ENCODE data around the gene PARG.

PARG gene

DNA sequence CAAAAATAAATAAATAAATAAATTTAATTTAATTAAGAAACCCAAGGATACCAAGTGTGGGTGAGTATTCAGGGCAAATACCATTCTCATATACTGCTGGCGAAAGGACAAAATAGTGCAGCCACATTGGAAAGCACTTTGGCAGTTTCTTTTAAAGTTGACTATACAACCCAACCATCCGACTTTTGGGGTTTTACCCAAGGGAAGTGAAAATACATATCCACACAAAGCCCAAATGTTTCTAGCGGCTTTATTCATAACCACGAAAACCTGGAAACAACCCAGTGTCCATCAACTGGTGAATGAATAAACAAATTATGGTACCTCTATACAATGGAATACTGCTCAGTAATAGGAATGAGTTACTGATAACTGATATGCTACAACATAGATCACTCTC is 143.6 kb downstream of the PARG start:
- no peak overlapping the region for H2AFZ ChIP-seq (ENCODE audit: low read depth)
- no peak overlapping the region for H3K4me2 ChIP-seq
- no peak overlapping the region for H3K4me3 ChIP-seq (IDR thresholded peaks at IDR 0.05; ENCODE audit: insufficient read depth, low read depth, low read length)

DNA sequence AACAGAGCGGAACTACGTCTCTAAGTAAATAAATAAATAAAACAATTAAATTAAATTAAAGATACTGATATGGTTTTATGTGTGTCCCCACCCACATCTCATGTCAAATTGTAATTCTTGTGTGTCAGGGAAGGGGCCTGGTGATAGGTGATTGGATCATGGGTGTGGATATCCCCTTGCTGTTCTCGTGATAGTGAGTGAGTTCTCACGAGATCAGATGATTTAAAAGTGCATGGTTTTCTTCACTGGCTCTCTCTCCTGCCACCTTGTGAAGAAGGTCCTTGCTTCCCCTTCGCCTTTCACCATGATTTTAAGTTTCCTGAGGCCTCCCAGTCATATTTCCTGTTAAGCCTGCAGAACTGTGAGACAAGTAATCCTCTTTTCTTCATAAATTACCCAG is 150.7 kb downstream of the PARG start:
- no peaks in the 10 kb centered on the region for H3K4me1 ChIP-seq (ENCODE audit: low read depth, poor library complexity, severe bottlenecking)
- no peaks in the 10 kb centered on the region for H3K27me3 ChIP-seq (ENCODE audit: insufficient read depth, low read depth)
- no peak overlapping the region for H3K27ac ChIP-seq
- no peak overlapping the region for H3K9ac ChIP-seq
- no peak overlapping the region for H2AFZ ChIP-seq (ENCODE audit: low read depth)
- no peaks in the 10 kb centered on the region for H4K20me1 ChIP-seq (ENCODE audit: insufficient read depth)
- no peak overlapping the region for H3K4me3 ChIP-seq (IDR thresholded peaks at IDR 0.05; ENCODE audit: insufficient read depth, low read depth, low read length)
- TF ChIP-seq, protein P1, sequence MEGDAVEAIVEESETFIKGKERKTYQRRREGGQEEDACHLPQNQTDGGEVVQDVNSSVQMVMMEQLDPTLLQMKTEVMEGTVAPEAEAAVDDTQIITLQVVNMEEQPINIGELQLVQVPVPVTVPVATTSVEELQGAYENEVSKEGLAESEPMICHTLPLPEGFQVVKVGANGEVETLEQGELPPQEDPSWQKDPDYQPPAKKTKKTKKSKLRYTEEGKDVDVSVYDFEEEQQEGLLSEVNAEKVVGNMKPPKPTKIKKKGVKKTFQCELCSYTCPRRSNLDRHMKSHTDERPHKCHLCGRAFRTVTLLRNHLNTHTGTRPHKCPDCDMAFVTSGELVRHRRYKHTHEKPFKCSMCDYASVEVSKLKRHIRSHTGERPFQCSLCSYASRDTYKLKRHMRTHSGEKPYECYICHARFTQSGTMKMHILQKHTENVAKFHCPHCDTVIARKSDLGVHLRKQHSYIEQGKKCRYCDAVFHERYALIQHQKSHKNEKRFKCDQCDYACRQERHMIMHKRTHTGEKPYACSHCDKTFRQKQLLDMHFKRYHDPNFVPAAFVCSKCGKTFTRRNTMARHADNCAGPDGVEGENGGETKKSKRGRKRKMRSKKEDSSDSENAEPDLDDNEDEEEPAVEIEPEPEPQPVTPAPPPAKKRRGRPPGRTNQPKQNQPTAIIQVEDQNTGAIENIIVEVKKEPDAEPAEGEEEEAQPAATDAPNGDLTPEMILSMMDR (conservative IDR thresholded peaks at IDR 0.05; ENCODE audit: low read depth, low read length): no peak
- H3K4me2 ChIP-seq: no peak overlapping the region
- no peaks in the 10 kb centered on the region for H3K79me2 ChIP-seq (ENCODE audit: insufficient read depth, low read depth)
- no peaks in the 10 kb centered on the region for H3K36me3 ChIP-seq (ENCODE audit: insufficient read depth)

More for the DNA sequence above, 143.6 kb downstream of the PARG start:
- TF ChIP-seq, protein P1 (conservative IDR thresholded peaks at IDR 0.05; ENCODE audit: low read depth, low read length): no peak
- no peaks in the 10 kb centered on the region for H3K4me1 ChIP-seq (ENCODE audit: low read depth, poor library complexity, severe bottlenecking)
- H3K79me2 ChIP-seq (ENCODE audit: insufficient read depth, low read depth): no peaks in the 10 kb centered on the region
- no peak overlapping the region for H3K27ac ChIP-seq
- H3K9ac ChIP-seq: no peak overlapping the region
- H3K36me3 ChIP-seq (ENCODE audit: insufficient read depth): no peaks in the 10 kb centered on the region
- H3K27me3 ChIP-seq (ENCODE audit: insufficient read depth, low read depth): no peaks in the 10 kb centered on the region
- no peaks in the 10 kb centered on the region for H4K20me1 ChIP-seq (ENCODE audit: insufficient read depth)

DNA sequence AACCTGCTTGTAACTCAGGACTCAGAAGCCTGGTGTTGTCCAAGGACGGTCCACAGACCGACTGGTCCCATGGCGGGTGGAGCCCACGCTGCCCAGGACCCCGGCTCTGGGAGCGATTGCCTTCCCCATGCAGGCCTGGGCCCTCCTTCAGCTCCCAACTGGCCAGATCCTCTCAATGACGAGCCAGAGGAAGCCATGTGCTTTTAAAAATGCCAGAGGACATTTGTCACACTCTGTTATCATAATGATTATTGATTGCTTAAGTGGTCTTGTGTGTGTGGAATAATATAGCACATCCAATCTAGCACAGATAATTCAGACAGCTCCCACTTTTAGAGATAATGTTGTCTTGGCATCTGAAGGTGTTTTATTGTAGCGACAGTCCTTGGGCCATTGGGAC is 157.1 kb downstream of the PARG start:
- H3K79me2 ChIP-seq (ENCODE audit: insufficient read depth, low read depth): no peaks in the 10 kb centered on the region
- H3K4me1 ChIP-seq (ENCODE audit: low read depth, poor library complexity, severe bottlenecking): no peaks in the 10 kb centered on the region
- no peak overlapping the region for H3K4me2 ChIP-seq
- no peak overlapping the region for H2AFZ ChIP-seq (ENCODE audit: low read depth)
- H4K20me1 ChIP-seq (ENCODE audit: insufficient read depth): no peaks in the 10 kb centered on the region
- TF ChIP-seq, protein P1 (conservative IDR thresholded peaks at IDR 0.05; ENCODE audit: low read depth, low read length): no peak
- H3K9ac ChIP-seq: no peak overlapping the region
- H3K27ac ChIP-seq: no peak overlapping the region
- no peaks in the 10 kb centered on the region for H3K36me3 ChIP-seq (ENCODE audit: insufficient read depth)
- no peaks in the 10 kb centered on the region for H3K27me3 ChIP-seq (ENCODE audit: insufficient read depth, low read depth)
- no peak overlapping the region for H3K4me3 ChIP-seq (IDR thresholded peaks at IDR 0.05; ENCODE audit: insufficient read depth, low read depth, low read length)

DNA sequence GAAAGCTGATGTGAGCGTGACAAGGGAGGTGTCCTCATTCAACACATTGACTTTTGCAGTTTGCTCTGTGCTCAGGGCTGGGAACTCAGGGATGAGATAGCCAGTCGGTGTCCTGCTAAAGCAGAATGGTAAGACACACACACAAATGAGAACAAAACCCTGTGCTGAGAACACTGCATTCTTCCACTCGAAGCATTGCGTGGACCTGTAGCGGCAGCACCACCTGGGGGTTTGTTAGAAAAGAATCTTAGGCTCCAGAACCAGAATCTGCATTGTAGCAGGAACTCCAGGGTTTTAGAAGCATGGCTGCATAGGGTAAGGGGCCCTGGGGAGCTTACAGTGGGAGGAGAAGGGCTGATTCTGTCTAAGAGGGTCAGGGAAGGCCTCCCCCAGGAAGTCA is 158.2 kb downstream of the PARG start:
- no peaks in the 10 kb centered on the region for H3K27me3 ChIP-seq (ENCODE audit: insufficient read depth, low read depth)
- H3K79me2 ChIP-seq (ENCODE audit: insufficient read depth, low read depth): no peaks in the 10 kb centered on the region
- TF ChIP-seq, protein P1 (conservative IDR thresholded peaks at IDR 0.05; ENCODE audit: low read depth, low read length): no peak
- H4K20me1 ChIP-seq (ENCODE audit: insufficient read depth): no peaks in the 10 kb centered on the region
- no peak overlapping the region for H3K4me2 ChIP-seq
- H3K36me3 ChIP-seq (ENCODE audit: insufficient read depth): no peaks in the 10 kb centered on the region
- H3K9ac ChIP-seq: no peak overlapping the region
- no peak overlapping the region for H3K4me3 ChIP-seq (IDR thresholded peaks at IDR 0.05; ENCODE audit: insufficient read depth, low read depth, low read length)
- H3K27ac ChIP-seq: no peak overlapping the region
- no peak overlapping the region for H2AFZ ChIP-seq (ENCODE audit: low read depth)
- no peaks in the 10 kb centered on the region for H3K4me1 ChIP-seq (ENCODE audit: low read depth, poor library complexity, severe bottlenecking)
